ENCODE data around the gene NDRG4. TPM values are rescaled to one million over a fixed set of nuclear protein-coding genes. Genes with fewer than 3 reads are reported as not detected.

NDRG4 gene
- polyA plus RNA-seq, 1 donor from 2014 or later = 507 TPM

DNA sequence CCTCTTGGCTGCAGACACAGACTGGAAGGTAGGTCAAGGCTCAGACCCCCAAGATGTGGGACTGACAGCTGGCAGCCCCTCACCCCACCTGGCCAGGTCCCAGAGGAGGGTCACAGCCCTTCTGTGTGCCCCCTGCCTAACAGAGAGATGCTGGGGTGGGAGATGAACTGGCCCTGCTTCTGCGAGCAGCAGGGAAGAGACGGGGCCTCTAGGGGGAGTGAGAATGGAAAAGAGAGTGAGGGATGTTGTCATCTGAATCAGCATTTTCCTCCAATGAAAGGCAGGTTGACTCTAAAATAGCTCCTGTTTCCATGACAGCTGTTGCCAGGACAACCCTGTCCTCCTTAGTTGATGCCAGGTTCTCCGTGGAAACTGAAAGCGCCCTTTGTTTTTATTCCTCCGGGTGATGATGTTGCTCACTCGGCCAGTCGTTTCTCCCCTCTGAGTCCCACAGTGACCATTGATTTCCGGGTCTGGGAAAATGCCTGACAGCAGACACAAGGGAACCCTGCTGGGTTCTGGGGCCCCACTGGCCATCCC, 4.9 kb upstream of the NDRG4 start:
- H3K27me3 ChIP-seq (ENCODE audit: insufficient read depth, low read depth, low read length) = no peaks in the 10 kb centered on the region
- H3K9ac ChIP-seq (ENCODE audit: low read length) = peak overlapping the region; percentile 90
- TF ChIP-seq RAD21 (conservative IDR thresholded peaks at IDR 0.05) (peak; percentile 62), TAF1 (IDR thresholded peaks at IDR 0.05; ENCODE audit: low read depth) (no peak), POLR2AphosphoS5 (IDR thresholded peaks at IDR 0.05) (peak; percentile 91), MXI1 (conservative IDR thresholded peaks at IDR 0.05; ENCODE audit: poor library complexity, severe bottlenecking) (peak; percentile 95), EP300 (conservative IDR thresholded peaks at IDR 0.05; ENCODE audit: poor library complexity, severe bottlenecking) (peak; percentile 97), EZH2 (IDR thresholded peaks at IDR 0.05; ENCODE audit: borderline replicate concordance, insufficient read depth, low read length, poor library complexity, severe bottlenecking) (no peak), SMC3 (conservative IDR thresholded peaks at IDR 0.05; ENCODE audit: poor library complexity) (peak; percentile 70)
- TF ChIP-seq, protein P1, sequence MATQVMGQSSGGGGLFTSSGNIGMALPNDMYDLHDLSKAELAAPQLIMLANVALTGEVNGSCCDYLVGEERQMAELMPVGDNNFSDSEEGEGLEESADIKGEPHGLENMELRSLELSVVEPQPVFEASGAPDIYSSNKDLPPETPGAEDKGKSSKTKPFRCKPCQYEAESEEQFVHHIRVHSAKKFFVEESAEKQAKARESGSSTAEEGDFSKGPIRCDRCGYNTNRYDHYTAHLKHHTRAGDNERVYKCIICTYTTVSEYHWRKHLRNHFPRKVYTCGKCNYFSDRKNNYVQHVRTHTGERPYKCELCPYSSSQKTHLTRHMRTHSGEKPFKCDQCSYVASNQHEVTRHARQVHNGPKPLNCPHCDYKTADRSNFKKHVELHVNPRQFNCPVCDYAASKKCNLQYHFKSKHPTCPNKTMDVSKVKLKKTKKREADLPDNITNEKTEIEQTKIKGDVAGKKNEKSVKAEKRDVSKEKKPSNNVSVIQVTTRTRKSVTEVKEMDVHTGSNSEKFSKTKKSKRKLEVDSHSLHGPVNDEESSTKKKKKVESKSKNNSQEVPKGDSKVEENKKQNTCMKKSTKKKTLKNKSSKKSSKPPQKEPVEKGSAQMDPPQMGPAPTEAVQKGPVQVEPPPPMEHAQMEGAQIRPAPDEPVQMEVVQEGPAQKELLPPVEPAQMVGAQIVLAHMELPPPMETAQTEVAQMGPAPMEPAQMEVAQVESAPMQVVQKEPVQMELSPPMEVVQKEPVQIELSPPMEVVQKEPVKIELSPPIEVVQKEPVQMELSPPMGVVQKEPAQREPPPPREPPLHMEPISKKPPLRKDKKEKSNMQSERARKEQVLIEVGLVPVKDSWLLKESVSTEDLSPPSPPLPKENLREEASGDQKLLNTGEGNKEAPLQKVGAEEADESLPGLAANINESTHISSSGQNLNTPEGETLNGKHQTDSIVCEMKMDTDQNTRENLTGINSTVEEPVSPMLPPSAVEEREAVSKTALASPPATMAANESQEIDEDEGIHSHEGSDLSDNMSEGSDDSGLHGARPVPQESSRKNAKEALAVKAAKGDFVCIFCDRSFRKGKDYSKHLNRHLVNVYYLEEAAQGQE (IDR thresholded peaks at IDR 0.05; ENCODE audit: borderline replicate concordance) = peak; percentile 55
- TF ChIP-seq, protein P2, sequence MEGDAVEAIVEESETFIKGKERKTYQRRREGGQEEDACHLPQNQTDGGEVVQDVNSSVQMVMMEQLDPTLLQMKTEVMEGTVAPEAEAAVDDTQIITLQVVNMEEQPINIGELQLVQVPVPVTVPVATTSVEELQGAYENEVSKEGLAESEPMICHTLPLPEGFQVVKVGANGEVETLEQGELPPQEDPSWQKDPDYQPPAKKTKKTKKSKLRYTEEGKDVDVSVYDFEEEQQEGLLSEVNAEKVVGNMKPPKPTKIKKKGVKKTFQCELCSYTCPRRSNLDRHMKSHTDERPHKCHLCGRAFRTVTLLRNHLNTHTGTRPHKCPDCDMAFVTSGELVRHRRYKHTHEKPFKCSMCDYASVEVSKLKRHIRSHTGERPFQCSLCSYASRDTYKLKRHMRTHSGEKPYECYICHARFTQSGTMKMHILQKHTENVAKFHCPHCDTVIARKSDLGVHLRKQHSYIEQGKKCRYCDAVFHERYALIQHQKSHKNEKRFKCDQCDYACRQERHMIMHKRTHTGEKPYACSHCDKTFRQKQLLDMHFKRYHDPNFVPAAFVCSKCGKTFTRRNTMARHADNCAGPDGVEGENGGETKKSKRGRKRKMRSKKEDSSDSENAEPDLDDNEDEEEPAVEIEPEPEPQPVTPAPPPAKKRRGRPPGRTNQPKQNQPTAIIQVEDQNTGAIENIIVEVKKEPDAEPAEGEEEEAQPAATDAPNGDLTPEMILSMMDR (IDR thresholded peaks at IDR 0.05; ENCODE audit: poor library complexity, severe bottlenecking) = peak; percentile 93
- H3K79me2 ChIP-seq (replicated peaks; ENCODE audit: insufficient read depth, low read length) = peaks cover 10% of the 10 kb centered on the region
- peak overlapping the region; percentile 100 for H3K27ac ChIP-seq (ENCODE audit: low read length)
- no peaks in the 10 kb centered on the region for H3K9me2 ChIP-seq (ENCODE audit: insufficient read depth, low read length)
- H3F3A ChIP-seq (ENCODE audit: insufficient read depth, low read length, poor library complexity, severe bottlenecking) = peaks cover 25% of the 10 kb centered on the region
- H4K20me1 ChIP-seq (ENCODE audit: insufficient read depth) = no peaks in the 10 kb centered on the region
- H3K9me3 ChIP-seq (ENCODE audit: low read length) = no peaks in the 10 kb centered on the region
- peak overlapping the region; percentile 59 for H3K4me3 ChIP-seq (ENCODE audit: low read length)
- H2AFZ ChIP-seq (ENCODE audit: low read depth, low read length) = no peak overlapping the region
- peak overlapping the region; percentile 93 for H3K4me2 ChIP-seq (ENCODE audit: low read length)
- no peaks in the 10 kb centered on the region for H3K36me3 ChIP-seq (ENCODE audit: insufficient read depth, low read length)

- Histone ChIP-seq H3K4me3 (ENCODE audit: low read length) (peak overlapping the region; percentile 59), H2AFZ (ENCODE audit: low read depth, low read length) (peak overlapping the region; percentile 6), H3K79me2 (replicated peaks; ENCODE audit: insufficient read depth, low read length) (peaks cover 16% of the 10 kb centered on the region), H3K4me2 (ENCODE audit: low read length) (peak overlapping the region; percentile 36), H3K27ac (ENCODE audit: low read length) (peak overlapping the region; percentile 100), H3K27me3 (ENCODE audit: insufficient read depth, low read depth, low read length) (no peaks in the 10 kb centered on the region), H3K9me3 (ENCODE audit: low read length) (no peaks in the 10 kb centered on the region), H3F3A (ENCODE audit: insufficient read depth, low read length, poor library complexity, severe bottlenecking) (peaks cover 25% of the 10 kb centered on the region), H3K9ac (ENCODE audit: low read length) (peak overlapping the region; percentile 90), H4K20me1 (ENCODE audit: insufficient read depth) (no peaks in the 10 kb centered on the region), H3K9me2 (ENCODE audit: insufficient read depth, low read length) (no peaks in the 10 kb centered on the region), H3K36me3 (ENCODE audit: insufficient read depth, low read length) (no peaks in the 10 kb centered on the region)
- TF ChIP-seq, protein P1 (IDR thresholded peaks at IDR 0.05; ENCODE audit: borderline replicate concordance) = peak; percentile 31
- TF ChIP-seq, protein P2 (IDR thresholded peaks at IDR 0.05; ENCODE audit: poor library complexity, severe bottlenecking) = no peak
- no peak for TF ChIP-seq MXI1 (conservative IDR thresholded peaks at IDR 0.05; ENCODE audit: poor library complexity, severe bottlenecking)
- no peak for TF ChIP-seq EP300 (conservative IDR thresholded peaks at IDR 0.05; ENCODE audit: poor library complexity, severe bottlenecking)
Measured at GRCh38 chr16:58495521-58496331, 4.2 kb upstream of the NDRG4 start.

Data from neural cell (in vitro differentiated cells).